Fibroblast of pulmonary artery (primary cell): ENCODE measurements around the gene LUZP2.

Source experiments
- DNase-seq: peaks from one replicate; pipeline ENCODE4 v3.0.0-alpha.2; 2010; ENCODE audit warnings: low read depth
- H3K4me3 ChIP-seq: replicated peaks from 2 replicates; pipeline ENCODE4 v1.5.1; 2011; ENCODE audit warnings: low read depth, mild to moderate bottlenecking, control low read depth, low read length, moderate library complexity
- TF ChIP-seq, protein P1 (sequence below): IDR thresholded peaks from 2 replicates; pipeline ENCODE4 v1.5.1; 2011; ENCODE audit warnings: mild to moderate bottlenecking, control low read depth, low read length, inconsistent platforms; ENCODE audit errors: missing control alignments

The LUZP2 gene

GRCh38 chr11:25066706-25067105, 569.9 kb downstream of the LUZP2 start:
- DNase-seq = no peak
- no peak overlapping the region for H3K4me3 ChIP-seq
- TF ChIP-seq, protein P1, sequence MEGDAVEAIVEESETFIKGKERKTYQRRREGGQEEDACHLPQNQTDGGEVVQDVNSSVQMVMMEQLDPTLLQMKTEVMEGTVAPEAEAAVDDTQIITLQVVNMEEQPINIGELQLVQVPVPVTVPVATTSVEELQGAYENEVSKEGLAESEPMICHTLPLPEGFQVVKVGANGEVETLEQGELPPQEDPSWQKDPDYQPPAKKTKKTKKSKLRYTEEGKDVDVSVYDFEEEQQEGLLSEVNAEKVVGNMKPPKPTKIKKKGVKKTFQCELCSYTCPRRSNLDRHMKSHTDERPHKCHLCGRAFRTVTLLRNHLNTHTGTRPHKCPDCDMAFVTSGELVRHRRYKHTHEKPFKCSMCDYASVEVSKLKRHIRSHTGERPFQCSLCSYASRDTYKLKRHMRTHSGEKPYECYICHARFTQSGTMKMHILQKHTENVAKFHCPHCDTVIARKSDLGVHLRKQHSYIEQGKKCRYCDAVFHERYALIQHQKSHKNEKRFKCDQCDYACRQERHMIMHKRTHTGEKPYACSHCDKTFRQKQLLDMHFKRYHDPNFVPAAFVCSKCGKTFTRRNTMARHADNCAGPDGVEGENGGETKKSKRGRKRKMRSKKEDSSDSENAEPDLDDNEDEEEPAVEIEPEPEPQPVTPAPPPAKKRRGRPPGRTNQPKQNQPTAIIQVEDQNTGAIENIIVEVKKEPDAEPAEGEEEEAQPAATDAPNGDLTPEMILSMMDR = no peak

GRCh38 chr11:25068451-25068850, 571.6 kb downstream of the LUZP2 start:
- no peak for DNase-seq
- H3K4me3 ChIP-seq = no peak overlapping the region
- TF ChIP-seq, protein P1 = no peak

DNA sequence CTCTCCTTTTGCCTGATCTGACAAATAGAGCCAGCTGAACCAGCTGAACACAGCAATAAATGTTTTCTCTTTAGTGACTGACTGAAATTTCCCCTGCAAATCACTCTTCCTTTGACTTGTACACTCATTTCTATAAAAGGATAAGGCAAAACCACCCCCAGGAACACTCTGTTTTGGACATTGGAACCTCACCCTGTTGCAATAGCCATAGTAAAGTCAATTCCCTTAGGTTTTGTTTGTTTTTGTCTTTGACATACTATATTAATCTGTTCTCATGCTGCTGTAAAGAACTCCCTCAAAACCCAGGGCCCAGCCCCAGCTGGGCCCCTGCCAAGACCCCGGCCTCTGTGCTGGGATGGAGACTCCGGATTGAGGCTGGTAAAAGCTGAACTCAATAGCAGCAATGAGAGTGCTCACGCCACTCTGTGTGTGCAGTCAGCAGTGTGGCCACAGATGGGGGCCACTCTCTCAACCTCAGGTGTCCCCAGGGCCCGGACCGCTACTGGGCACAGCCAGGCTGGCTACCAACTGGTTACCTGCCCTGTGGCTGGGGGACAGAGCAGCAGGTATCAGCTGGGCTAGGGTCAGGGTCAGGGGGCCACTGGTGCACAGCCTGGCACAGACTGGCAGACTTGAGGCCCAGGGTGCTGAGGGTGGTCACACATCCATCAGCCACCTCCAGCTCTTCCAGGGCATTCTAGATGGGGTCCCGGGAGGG, 597.4 kb downstream of the LUZP2 start:
- H3K4me3 ChIP-seq = no peak overlapping the region
- no peak for DNase-seq
- TF ChIP-seq, protein P1 = no peak

DNA sequence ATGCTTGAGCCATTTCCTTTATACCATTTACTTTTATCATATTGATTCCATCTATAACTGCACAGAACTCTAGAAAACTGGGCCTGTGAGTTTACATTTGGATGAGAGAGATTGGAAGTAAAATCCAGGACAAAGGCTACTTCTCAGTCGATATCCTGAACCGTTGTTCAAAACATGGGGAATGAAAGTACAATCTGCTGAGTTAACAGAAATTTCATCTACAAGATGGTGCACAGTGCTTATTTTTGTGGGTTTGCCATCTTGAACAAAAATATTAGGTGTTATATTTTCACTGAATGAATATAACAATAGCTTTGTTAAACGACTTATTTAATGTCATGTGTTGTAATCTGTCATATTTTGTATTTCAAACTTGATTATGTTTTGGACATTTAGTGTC, 622.6 kb downstream of the LUZP2 start:
- H3K4me3 ChIP-seq = no peak overlapping the region
- TF ChIP-seq, protein P1 = no peak
- DNase-seq = no peak
